Kidney tubule cell (primary cell): ENCODE data around the gene LTO1.

Source experiments
- DNase-seq: peaks from one replicate; pipeline ENCODE4 v3.0.0-alpha.2; 2018; ENCODE audit warnings: low spot score

LTO1 gene

GRCh38 chr11:69674886-69675714 lies at the start of gene LTO1:
TSS of gene LTO1 (minus strand) at chr11:69675353. CDS start at chr11:69675239, 114 bp downstream.
- peak; percentile 96 for DNase-seq

- DNase-seq, result peak; percentile 17
These were observed 46.6 kb upstream of the LTO1 start for GRCh38 chr11:69721745-69722144.

GRCh38 chr11:69721106-69721505 lies 46.0 kb upstream of the LTO1 start:
- DNase-seq, result peak; percentile 34

GRCh38 chr11:69718912-69719311 lies 43.8 kb upstream of the LTO1 start:
- no peak for DNase-seq

GRCh38 chr11:69718147-69718546 lies 43.0 kb upstream of the LTO1 start:
- peak; percentile 43 for DNase-seq

- DNase-seq, result no peak
These were observed 42.0 kb upstream of the LTO1 start for GRCh38 chr11:69716891-69717747.

GRCh38 chr11:69716099-69716498 lies 40.9 kb upstream of the LTO1 start:
- DNase-seq, result no peak

- no peak for DNase-seq
These were observed 40.3 kb upstream of the LTO1 start for GRCh38 chr11:69715446-69715845.

- no peak for DNase-seq
These were observed 37.0 kb upstream of the LTO1 start for GRCh38 chr11:69711822-69712801.

GRCh38 chr11:69708736-69709401 lies 33.7 kb upstream of the LTO1 start:
- DNase-seq, result no peak

GRCh38 chr11:69707176-69707575 lies 32.0 kb upstream of the LTO1 start:
- no peak for DNase-seq

- DNase-seq, result no peak
These were observed 31.0 kb upstream of the LTO1 start for GRCh38 chr11:69705901-69706787.

- DNase-seq, result no peak
These were observed 30.2 kb upstream of the LTO1 start for GRCh38 chr11:69705351-69705811.

- no peak for DNase-seq
These were observed 29.5 kb upstream of the LTO1 start for GRCh38 chr11:69704508-69705253.

- no peak for DNase-seq
These were observed 28.8 kb upstream of the LTO1 start, which contains the start of gene FGF19 for GRCh38 chr11:69703768-69704507. TSS of gene FGF19 (minus strand) at chr11:69704022. CDS start at chr11:69703876, 146 bp downstream.

GRCh38 chr11:69703453-69703767 lies 28.3 kb upstream of the LTO1 start:
- no peak for DNase-seq

- no peak for DNase-seq
These were observed 27.8 kb upstream of the LTO1 start for GRCh38 chr11:69702769-69703452.

- DNase-seq, result no peak
These were observed 27.1 kb upstream of the LTO1 start for GRCh38 chr11:69702239-69702691.
